H9 (cell line): ENCODE data around the gene STEAP2. TPM values are rescaled to one million over a fixed set of nuclear protein-coding genes. Genes with fewer than 3 reads are reported as not detected.

Experiments used
- DNase-seq: peaks from one replicate; pipeline ENCODE4 v3.0.0-alpha.2; 2017
- H2AFZ ChIP-seq: one replicate; pipeline ENCODE4 v1.6.1; 2013; ENCODE audit warnings: mild to moderate bottlenecking, low read length, control low read depth, moderate library complexity
- H2AK5ac ChIP-seq: 2 replicates; pipeline ENCODE4 v1.6.1; 2013; ENCODE audit warnings: low read length, control low read depth, mixed read lengths; ENCODE audit not compliant: insufficient read length
- H2BK120ac ChIP-seq: one replicate; pipeline ENCODE4 v1.6.1; 2013; ENCODE audit warnings: low read depth, mild to moderate bottlenecking, low read length, control low read depth, inconsistent platforms; ENCODE audit not compliant: poor library complexity, severe bottlenecking
- H2BK12ac ChIP-seq: 2 replicates; pipeline ENCODE4 v1.6.1; 2013; ENCODE audit warnings: low read length, control low read depth, mixed read lengths, low read depth; ENCODE audit not compliant: insufficient read length
- H2BK15ac ChIP-seq: 2 replicates; pipeline ENCODE4 v1.6.1; 2013; ENCODE audit warnings: low read depth, low read length, control low read depth
- H2BK20ac ChIP-seq: one replicate; pipeline ENCODE4 v1.6.1; 2013; ENCODE audit warnings: low read depth, mild to moderate bottlenecking, low read length, control low read depth, inconsistent platforms; ENCODE audit not compliant: poor library complexity, severe bottlenecking
- H2BK5ac ChIP-seq: 2 replicates; pipeline ENCODE4 v1.6.1; 2013; ENCODE audit warnings: low read length, control low read depth, mixed read lengths; ENCODE audit not compliant: insufficient read length
- H3K14ac ChIP-seq: 2 replicates; pipeline ENCODE4 v1.6.1; 2013; ENCODE audit warnings: low read length, control low read depth; ENCODE audit not compliant: insufficient read depth
- H3K18ac ChIP-seq: 2 replicates; pipeline ENCODE4 v1.6.1; 2013; ENCODE audit warnings: low read depth, mild to moderate bottlenecking, mixed read lengths, low read length, control low read depth; ENCODE audit not compliant: insufficient read length
- H3K23ac ChIP-seq: 2 replicates; pipeline ENCODE4 v1.6.1; 2013; ENCODE audit warnings: low read length, control low read depth, mixed read lengths, low read depth; ENCODE audit not compliant: insufficient read length
- H3K23me2 ChIP-seq: 2 replicates; pipeline ENCODE4 v1.6.1; 2013; ENCODE audit warnings: low read depth, mild to moderate bottlenecking, mixed read lengths, low read length, control low read depth; ENCODE audit not compliant: insufficient read length, poor library complexity, severe bottlenecking
- H3K27ac ChIP-seq: 2 replicates; pipeline ENCODE4 v1.5.1; 2013; ENCODE audit warnings: low read length, control low read depth, mixed read lengths, low read depth; ENCODE audit not compliant: insufficient read length
- H3K27me3 ChIP-seq: 2 replicates; pipeline ENCODE4 v1.6.1; 2013; ENCODE audit warnings: low read length, control low read depth, inconsistent platforms; ENCODE audit not compliant: insufficient read depth
- H3K4ac ChIP-seq: 2 replicates; pipeline ENCODE4 v1.6.1; 2013; ENCODE audit warnings: low read depth, mild to moderate bottlenecking, control low read depth, inconsistent platforms, low read length, moderate library complexity
- H3K4me1 ChIP-seq: 2 replicates; pipeline ENCODE4 v1.6.1; 2013; ENCODE audit warnings: low read length, control low read depth, inconsistent platforms; ENCODE audit not compliant: insufficient read depth
- H3K4me2 ChIP-seq: 2 replicates; pipeline ENCODE4 v1.6.1; 2013; ENCODE audit warnings: low read length, control low read depth, mixed read lengths; ENCODE audit not compliant: insufficient read length, insufficient read depth
- H3K56ac ChIP-seq: 2 replicates; pipeline ENCODE4 v1.6.1; 2013; ENCODE audit warnings: low read depth, mild to moderate bottlenecking, mixed read lengths, low read length, control low read depth; ENCODE audit not compliant: insufficient read length
- H3K79me1 ChIP-seq: 2 replicates; pipeline ENCODE4 v1.6.1; 2013; ENCODE audit warnings: low read depth, mild to moderate bottlenecking, moderate library complexity, low read length, control low read depth, inconsistent platforms; ENCODE audit not compliant: insufficient read depth, poor library complexity, severe bottlenecking
- H3K79me2 ChIP-seq: 2 replicates; pipeline ENCODE4 v1.6.1; 2013; ENCODE audit warnings: low read length, control low read depth, inconsistent platforms; ENCODE audit not compliant: insufficient read depth
- H3K9ac ChIP-seq: 2 replicates; pipeline ENCODE4 v1.6.1; 2013; ENCODE audit warnings: low read length, control low read depth, mixed read lengths; ENCODE audit not compliant: insufficient read length; ENCODE audit errors: extremely low read depth
- H3K9me3 ChIP-seq: one replicate; pipeline ENCODE4 v1.6.1; 2013; ENCODE audit warnings: low read depth, low read length, inconsistent platforms; ENCODE audit not compliant: control insufficient read depth
- H3T11ph ChIP-seq: one replicate; pipeline ENCODE4 v1.6.1; 2013; ENCODE audit warnings: mild to moderate bottlenecking, low read length, control low read depth, inconsistent platforms
- H4K20me1 ChIP-seq: one replicate; pipeline ENCODE4 v1.6.1; 2013; ENCODE audit not compliant: control insufficient read depth, insufficient read length, insufficient read depth
- H4K5ac ChIP-seq: 2 replicates; pipeline ENCODE4 v1.6.1; 2013; ENCODE audit warnings: low read depth, mild to moderate bottlenecking, mixed read lengths, low read length, control low read depth; ENCODE audit not compliant: insufficient read length
- H4K8ac ChIP-seq: replicated peaks from 2 replicates; pipeline ENCODE4 v1.6.1; 2013; ENCODE audit warnings: low read length, control low read depth, mixed read lengths, low read depth; ENCODE audit not compliant: insufficient read length
- H4K91ac ChIP-seq: 2 replicates; pipeline ENCODE4 v1.6.1; 2013; ENCODE audit warnings: low read depth, mild to moderate bottlenecking, moderate library complexity, mixed read lengths, low read length, control low read depth; ENCODE audit not compliant: insufficient read length
- H3K27ac Mint-ChIP-seq, 3 experiments: 2 replicates in 2 of 3; 3 replicates in 1 of 3; pipeline ENCODE4 v1.8.0; 2020 to 2021; ENCODE audit warnings: mixed read lengths in 3 of 3, mild to moderate bottlenecking in 1 of 3, moderate library complexity in 1 of 3
- H3K27me3 Mint-ChIP-seq: 2 replicates; pipeline ENCODE4 v1.8.0; 2021; ENCODE audit warnings: low read depth, mild to moderate bottlenecking, moderate library complexity, mixed read lengths
- H3K36me3 Mint-ChIP-seq, 3 experiments: 2 replicates in 2 of 3; 3 replicates in 1 of 3; pipeline ENCODE4 v1.8.0; 2020 to 2021; ENCODE audit warnings: low read depth in 3 of 3, mixed read lengths in 3 of 3; ENCODE audit not compliant: insufficient read depth in 1 of 3
- H3K4me1 Mint-ChIP-seq, 2 experiments: 2 replicates each; pipeline ENCODE4 v1.8.0; 2020; ENCODE audit warnings: mixed read lengths in 2 of 2
- H3K4me3 Mint-ChIP-seq, 2 experiments: 2 replicates in 1 of 2; 3 replicates in 1 of 2; pipeline ENCODE4 v1.8.0; 2020 to 2021; ENCODE audit warnings: mild to moderate bottlenecking in 2 of 2, mixed read lengths in 2 of 2, moderate library complexity in 1 of 2
- H3K9me3 Mint-ChIP-seq, 2 experiments: 2 replicates in 1 of 2; 3 replicates in 1 of 2; pipeline ENCODE4 v1.8.0; 2020; ENCODE audit warnings: mild to moderate bottlenecking in 2 of 2, mixed read lengths in 2 of 2, moderate library complexity in 1 of 2
- CTCF ChIP-seq: fragments of 200-600 bp; sonication (generic); conservative IDR thresholded peaks from 3 replicates; pipeline ENCODE4 v1.8.0; 2021; ENCODE audit warnings: antibody characterized with exemption, mild to moderate bottlenecking
- WGBS: extraction: QIAGEN DNeasy Blood & Tissue Kit; methylation state at CpG from one replicate; pipeline ENCODE4 v1.1.7; 2013; ENCODE audit warnings: missing lambda C conversion rate, low lambda C conversion rate, mixed read lengths; ENCODE audit not compliant: insufficient read length; ENCODE audit errors: extremely low coverage; 5-methylcytosine and 5-hydroxymethylcytosine counted together
- total RNA-seq: library from RNA; stranded (reverse); gene quantifications from 2 replicates; pipeline ENCODE4 v1.2.1, GENCODE V29; 2021

Gene STEAP2
- total RNA-seq, 1 experiment from 2014 or later: 6.7 TPM

- Histone ChIP-seq H2BK15ac (no peak overlapping the region), H3K14ac (no peak overlapping the region), H4K5ac (no peak overlapping the region), H3K18ac (no peak overlapping the region), H3T11ph (no peak overlapping the region), H3K4me2 (no peak overlapping the region), H3K23ac (no peak overlapping the region), H2BK12ac (no peak overlapping the region), H3K9me3 (no peaks in the 10 kb centered on the region), H2AFZ (no peak overlapping the region), H3K4ac (no peak overlapping the region), H2AK5ac (no peak overlapping the region), H2BK5ac (no peak overlapping the region), H4K20me1 (no peaks in the 10 kb centered on the region), H3K79me1 (no peaks in the 10 kb centered on the region), H3K56ac (no peak overlapping the region), H2BK20ac (no peak overlapping the region), H3K79me2 (no peaks in the 10 kb centered on the region), H3K4me1 (no peaks in the 10 kb centered on the region), H4K91ac (no peak overlapping the region), H3K27me3 (no peaks in the 10 kb centered on the region), H3K27ac (no peak overlapping the region), H4K8ac (no peak overlapping the region), H3K23me2 (no peaks in the 10 kb centered on the region), H3K9ac (no peak overlapping the region), H2BK120ac (no peak overlapping the region)
- Mint-ChIP-seq H3K4me1 (no peaks in the 10 kb centered on the region), H3K4me3 (no peak overlapping the region), H3K27me3 (no peaks in the 10 kb centered on the region), H3K27ac (peak overlapping the region in 1 of 3 experiments; percentile 47; a peak in 1 of 7 replicates), H3K9me3 (no peaks in the 10 kb centered on the region), H3K36me3 (no peaks in the 10 kb centered on the region)
- DNase-seq: no peak
- no CpG with 5 or more reads among the region's 3 CpGs for WGBS
- no peak for TF ChIP-seq CTCF
Observed at GRCh38 chr7:90266808-90267207, 55.3 kb downstream of the STEAP2 start.
